GM13977 (cell line): ENCODE results near the gene NHS.

Source experiments
- DNase-seq: peaks from one replicate; pipeline ENCODE4 v3.0.0; 2012; ENCODE audit warnings: low spot score
- in situ Hi-C: fragments of 300-500 bp; cut with MboI; formaldehyde crosslinking; loops from one replicate; pipeline ENCODE4 v1.12.0; 2022; ENCODE audit warnings: low sequenced_read_pairs, low pct_unique_long_range_greater_than_20kb, mixed read lengths, inconsistent platforms; ENCODE audit not compliant: unreplicated experiment
- TF ChIP-seq, protein P1 (sequence below): IDR thresholded peaks from 2 replicates; pipeline ENCODE4 v1.5.1; 2012; ENCODE audit warnings: mild to moderate bottlenecking, control low read depth; ENCODE audit not compliant: insufficient read depth; ENCODE audit errors: extremely low read depth, missing control alignments

The NHS gene

DNA sequence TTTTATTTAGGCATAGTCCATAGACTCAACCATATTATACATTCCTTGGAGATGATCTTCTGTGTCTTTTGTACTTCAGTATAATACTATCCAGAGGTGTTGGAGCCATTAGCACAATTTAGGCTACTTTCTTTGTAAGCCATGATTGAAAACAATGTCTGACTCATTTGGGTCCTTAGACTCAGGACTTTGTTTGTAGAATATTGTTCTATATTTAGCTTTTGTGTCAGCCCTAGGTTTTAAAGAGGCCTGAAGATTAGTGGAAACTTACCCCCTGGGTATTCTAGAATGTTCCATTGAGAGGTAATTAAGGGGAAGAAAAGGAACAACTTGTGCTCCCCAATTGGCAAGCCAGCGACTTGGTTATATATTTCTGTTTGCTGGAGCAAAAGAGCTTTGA lies 217.1 kb downstream of the NHS start:
- TF ChIP-seq, protein P1, sequence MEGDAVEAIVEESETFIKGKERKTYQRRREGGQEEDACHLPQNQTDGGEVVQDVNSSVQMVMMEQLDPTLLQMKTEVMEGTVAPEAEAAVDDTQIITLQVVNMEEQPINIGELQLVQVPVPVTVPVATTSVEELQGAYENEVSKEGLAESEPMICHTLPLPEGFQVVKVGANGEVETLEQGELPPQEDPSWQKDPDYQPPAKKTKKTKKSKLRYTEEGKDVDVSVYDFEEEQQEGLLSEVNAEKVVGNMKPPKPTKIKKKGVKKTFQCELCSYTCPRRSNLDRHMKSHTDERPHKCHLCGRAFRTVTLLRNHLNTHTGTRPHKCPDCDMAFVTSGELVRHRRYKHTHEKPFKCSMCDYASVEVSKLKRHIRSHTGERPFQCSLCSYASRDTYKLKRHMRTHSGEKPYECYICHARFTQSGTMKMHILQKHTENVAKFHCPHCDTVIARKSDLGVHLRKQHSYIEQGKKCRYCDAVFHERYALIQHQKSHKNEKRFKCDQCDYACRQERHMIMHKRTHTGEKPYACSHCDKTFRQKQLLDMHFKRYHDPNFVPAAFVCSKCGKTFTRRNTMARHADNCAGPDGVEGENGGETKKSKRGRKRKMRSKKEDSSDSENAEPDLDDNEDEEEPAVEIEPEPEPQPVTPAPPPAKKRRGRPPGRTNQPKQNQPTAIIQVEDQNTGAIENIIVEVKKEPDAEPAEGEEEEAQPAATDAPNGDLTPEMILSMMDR: no peak
- in situ Hi-C loops: no loop called here
- DNase-seq: no peak

DNA sequence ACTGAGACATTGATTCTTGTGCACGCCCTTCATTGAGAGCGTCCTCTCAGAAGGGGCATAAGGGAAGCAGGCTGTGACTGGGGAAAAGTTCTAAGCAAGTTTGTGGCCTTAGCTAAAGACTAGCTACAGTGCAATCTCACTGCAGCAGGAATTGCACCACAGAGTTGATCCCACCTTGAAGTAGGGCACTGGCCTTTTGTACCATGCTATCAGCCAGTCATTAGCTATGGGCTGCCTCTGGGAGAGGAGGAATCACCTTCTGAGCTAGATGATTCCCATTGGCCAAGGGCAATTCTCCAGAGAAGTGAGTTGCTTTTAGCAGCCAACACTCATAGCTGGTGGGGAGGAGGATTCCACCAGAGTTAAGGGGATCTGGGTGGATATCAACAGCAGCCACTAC lies 219.7 kb downstream of the NHS start:
- DNase-seq: no peak
- TF ChIP-seq, protein P1: no peak
- in situ Hi-C loops: no loop called here

DNA sequence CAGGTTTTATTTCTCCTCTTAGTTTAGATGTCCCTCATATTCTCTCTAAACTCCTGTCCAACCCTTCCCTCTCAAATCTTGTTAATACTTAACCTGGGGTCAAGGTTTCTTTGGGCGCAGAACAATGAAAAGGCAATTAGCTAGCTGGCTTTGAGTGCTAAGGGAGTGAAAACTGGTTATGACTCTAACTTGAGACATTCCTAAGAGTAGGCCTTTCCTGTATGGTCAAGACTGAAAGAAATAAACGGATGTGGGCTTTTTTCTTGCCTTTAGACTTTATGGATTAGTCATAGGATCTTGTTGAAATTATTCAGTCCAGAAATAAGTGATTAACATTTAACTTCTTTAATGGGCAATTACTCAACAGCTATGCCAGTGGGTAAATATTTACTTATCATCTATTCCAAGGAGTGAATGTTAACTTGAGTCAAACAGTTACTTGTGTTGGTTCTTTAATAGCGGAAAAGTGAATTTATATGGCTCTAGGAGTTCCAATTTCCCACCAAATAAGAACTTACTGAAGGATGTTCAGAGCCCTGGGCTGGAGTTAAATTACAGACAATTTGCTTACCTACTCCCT lies 220.5 kb downstream of the NHS start:
- in situ Hi-C loops: no loop called here
- no peak for DNase-seq
- TF ChIP-seq, protein P1: no peak

DNA sequence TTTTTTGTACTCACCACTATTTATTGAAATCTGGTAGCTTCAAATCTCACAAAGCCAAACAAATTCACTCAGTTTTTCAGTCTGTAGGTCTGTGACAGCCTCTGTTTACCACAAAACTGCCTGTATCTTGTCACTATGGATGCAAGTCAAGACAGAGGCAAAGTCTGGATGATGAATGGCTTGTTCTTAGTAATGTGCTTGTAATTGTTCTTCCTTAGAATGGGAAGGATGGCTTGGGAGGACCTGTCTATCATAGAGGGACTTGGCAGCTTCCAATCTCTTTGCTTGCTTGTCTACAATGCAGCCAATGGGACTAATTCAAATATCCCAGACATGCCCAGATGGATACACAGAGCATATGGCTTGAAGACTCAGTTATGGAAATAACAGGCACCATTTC lies 221.1 kb downstream of the NHS start:
- TF ChIP-seq, protein P1: no peak
- in situ Hi-C loops: no loop called here
- no peak for DNase-seq

DNA sequence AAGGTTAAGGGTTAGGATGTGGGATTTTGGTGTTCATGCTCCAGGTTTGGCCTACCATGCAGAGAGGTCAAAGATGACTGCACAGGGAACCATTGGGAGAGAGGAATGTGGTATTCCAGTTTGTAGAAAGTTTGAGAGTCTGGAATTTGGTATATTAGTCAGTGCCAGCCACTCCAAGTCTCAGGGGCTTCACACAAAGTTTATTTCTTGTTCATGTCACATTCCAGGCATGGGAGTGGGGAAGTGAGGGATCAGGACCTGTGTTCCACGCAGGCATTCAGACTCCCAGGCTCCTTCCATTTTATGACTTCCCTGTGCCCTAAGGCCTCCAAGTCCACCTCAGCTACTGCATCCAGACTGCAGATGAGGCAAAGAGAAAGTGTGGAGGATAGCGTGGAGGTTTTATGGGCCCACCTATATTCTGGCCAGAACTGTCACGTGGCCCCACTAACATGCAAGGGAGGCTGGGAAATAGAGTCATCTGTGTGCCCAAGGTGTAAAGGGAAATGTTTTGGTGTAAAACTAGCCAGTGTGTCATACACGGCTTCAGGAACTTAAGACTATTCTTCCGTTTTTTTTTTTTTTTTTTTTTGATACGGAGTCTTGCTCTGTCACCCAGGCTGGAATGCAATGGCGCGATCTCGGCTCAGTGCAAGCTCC lies 221.7 kb downstream of the NHS start:
- in situ Hi-C loops: no loop called here
- no peak for DNase-seq
- TF ChIP-seq, protein P1: no peak

DNA sequence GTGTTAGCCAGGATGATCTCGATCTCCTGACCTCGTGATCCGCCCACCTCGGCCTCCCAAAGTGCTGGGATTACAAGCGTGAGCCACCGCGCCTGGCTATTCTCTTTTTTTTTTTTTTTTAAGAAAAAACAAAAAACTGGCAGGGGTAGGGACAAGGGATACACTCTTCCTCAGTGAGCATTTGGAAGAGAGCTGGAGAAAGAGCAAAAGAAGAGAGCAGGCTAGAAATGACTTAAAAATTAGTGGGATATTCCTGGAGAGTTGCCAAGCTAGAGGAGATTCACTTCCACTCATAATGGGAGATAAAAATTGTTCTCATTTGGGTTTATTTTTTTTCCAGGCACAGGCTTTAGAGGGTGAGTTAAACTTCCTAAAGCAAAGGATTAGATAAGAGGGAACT lies 222.3 kb downstream of the NHS start:
- in situ Hi-C loops: no loop called here
- TF ChIP-seq, protein P1: no peak
- no peak for DNase-seq
